MM.1S (cell line): ENCODE data around the gene SEPTIN11.

ENCODE experiments used
- DNase-seq: peaks from one replicate; pipeline ENCODE4 v3.0.0-alpha.2; 2015
- H2AFZ ChIP-seq: fragments of 300-600 bp; sonication (generic); 2 replicates; pipeline ENCODE4 v1.6.0; 2016; ENCODE audit warnings: antibody characterized with exemption, low read length
- H3F3A ChIP-seq: fragments of 300-600 bp; sonication (generic); 2 replicates; pipeline ENCODE4 v1.6.1; 2016; ENCODE audit warnings: mild to moderate bottlenecking, antibody characterized with exemption, low read length, moderate library complexity, mixed read lengths; ENCODE audit not compliant: insufficient read depth
- H3K27ac ChIP-seq: fragments of 300-600 bp; sonication (generic); 2 replicates; pipeline ENCODE4 v1.5.1; 2016; ENCODE audit warnings: mild to moderate bottlenecking, low read length
- H3K27me3 ChIP-seq: fragments of 300-600 bp; sonication (generic); replicated peaks from 2 replicates; pipeline ENCODE4 v1.6.0; 2016; ENCODE audit warnings: low read length; ENCODE audit not compliant: insufficient read depth
- H3K36me3 ChIP-seq: fragments of 300-600 bp; sonication (generic); replicated peaks from 2 replicates; pipeline ENCODE4 v1.6.1; 2016; ENCODE audit warnings: mild to moderate bottlenecking, low read length, mixed read lengths; ENCODE audit not compliant: insufficient read depth
- H3K4me1 ChIP-seq: fragments of 300-600 bp; sonication (generic); 2 replicates; pipeline ENCODE4 v1.6.1; 2016; ENCODE audit warnings: low read length, mixed read lengths
- H3K4me2 ChIP-seq: fragments of 300-600 bp; sonication (generic); 2 replicates; pipeline ENCODE4 v1.6.0; 2016; ENCODE audit warnings: low read depth, low read length
- H3K4me3 ChIP-seq: fragments of 300-600 bp; sonication (generic); 2 replicates; pipeline ENCODE4 v1.5.1; 2016; ENCODE audit warnings: low read length, mixed read lengths
- H3K79me2 ChIP-seq: fragments of 300-600 bp; sonication (generic); 2 replicates; pipeline ENCODE4 v1.6.1; 2016; ENCODE audit warnings: mixed run types, low read length, mixed read lengths
- H3K9ac ChIP-seq: fragments of 300-600 bp; sonication (generic); 2 replicates; pipeline ENCODE4 v1.6.1; 2016; ENCODE audit warnings: low read length, mixed read lengths
- H3K9me2 ChIP-seq: fragments of 300-600 bp; sonication (generic); replicated peaks from 2 replicates; pipeline ENCODE4 v1.6.1; 2016; ENCODE audit warnings: mild to moderate bottlenecking, low read length, mixed read lengths; ENCODE audit not compliant: insufficient read depth
- H3K9me3 ChIP-seq: fragments of 300-600 bp; sonication (generic); replicated peaks from 2 replicates; pipeline ENCODE4 v1.6.1; 2016; ENCODE audit warnings: mild to moderate bottlenecking, low read length, mixed read lengths; ENCODE audit not compliant: insufficient read depth
- H4K20me1 ChIP-seq: fragments of 300-600 bp; sonication (generic); 2 replicates; pipeline ENCODE4 v1.6.1; 2016; ENCODE audit warnings: mild to moderate bottlenecking, low read length, moderate library complexity, mixed read lengths; ENCODE audit not compliant: insufficient read depth
- EZH2 ChIP-seq: fragments of 300-600 bp; sonication (generic); optimal IDR thresholded peaks from 2 replicates; pipeline ENCODE3; 2017; ENCODE audit warnings: low read depth, mild to moderate bottlenecking, antibody characterized with exemption, low read length, mixed read lengths
- EZH2phosphoT487 ChIP-seq: fragments of 300-600 bp; sonication (generic); IDR thresholded peaks from 2 replicates; pipeline ENCODE4 v1.6.1; 2018; ENCODE audit warnings: antibody characterized with exemption, low read length
- TF ChIP-seq, protein P1 (sequence below): fragments of 300-600 bp; sonication (generic); IDR thresholded peaks from 2 replicates; pipeline ENCODE4 v1.5.1; 2016; ENCODE audit warnings: antibody characterized with exemption, low read length, mixed read lengths

The SEPTIN11 gene

DNA sequence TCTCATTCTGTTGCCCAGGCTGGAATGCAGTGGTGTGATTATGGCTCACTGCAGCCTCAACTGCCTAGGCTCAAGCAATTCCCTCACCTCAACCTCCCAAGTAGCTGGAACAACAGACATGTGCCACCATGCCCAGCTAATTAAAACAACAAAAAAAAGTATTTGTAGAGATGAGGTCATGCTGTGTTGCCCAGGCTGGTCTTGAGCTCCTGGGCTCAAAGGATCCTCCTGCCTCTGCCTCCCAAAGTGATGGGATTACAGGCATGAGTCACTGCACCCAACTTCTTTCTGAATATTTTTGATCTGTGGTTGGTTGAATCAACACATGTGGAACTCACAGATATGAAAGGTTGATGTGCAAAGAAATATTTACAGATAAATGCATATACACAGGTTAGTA, 18.5 kb upstream of the SEPTIN11 start:
- H3K4me2 ChIP-seq, result no peak overlapping the region

DNA sequence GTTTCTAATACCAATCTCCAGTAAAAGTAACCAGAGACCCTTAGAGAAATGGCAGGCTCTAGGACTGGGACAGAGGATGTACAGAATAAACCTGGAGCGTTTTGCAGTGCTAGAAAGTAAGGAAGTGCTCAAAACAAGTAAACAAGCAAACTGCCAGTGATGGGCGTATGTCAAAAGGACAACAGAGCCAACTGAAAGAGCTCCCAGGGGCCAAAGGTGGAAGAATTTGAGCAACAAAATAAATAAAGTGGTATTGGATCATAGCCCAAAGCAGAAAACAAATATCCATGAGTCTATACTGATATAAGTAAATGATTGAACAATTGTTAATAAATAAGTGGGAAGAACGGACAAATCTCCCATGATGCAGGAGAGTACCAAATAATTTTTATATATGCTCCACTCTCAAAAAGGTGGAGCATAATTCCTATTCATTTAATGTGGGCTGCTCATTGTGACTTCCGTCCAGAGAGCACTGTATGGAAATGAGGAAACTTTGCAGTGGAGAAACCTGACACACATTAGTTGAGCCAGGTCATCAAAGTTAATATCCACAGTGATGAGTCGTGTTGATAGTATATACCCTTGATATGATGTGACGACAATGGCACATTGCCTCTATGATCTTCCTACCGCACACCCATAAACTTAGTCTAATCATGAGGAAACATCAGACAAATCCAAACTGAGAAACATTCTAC, 17.8 kb upstream of the SEPTIN11 start:
- Histone ChIP-seq H4K20me1 (no peaks in the 10 kb centered on the region), H3K36me3 (no peaks in the 10 kb centered on the region), H3K27me3 (no peaks in the 10 kb centered on the region), H3F3A (no peaks in the 10 kb centered on the region), H3K79me2 (no peaks in the 10 kb centered on the region), H2AFZ (no peak overlapping the region), H3K4me1 (no peaks in the 10 kb centered on the region), H3K9ac (no peak overlapping the region), H3K9me3 (no peaks in the 10 kb centered on the region), H3K9me2 (no peaks in the 10 kb centered on the region), H3K4me2 (no peak overlapping the region), H3K27ac (no peak overlapping the region), H3K4me3 (no peak overlapping the region)
- DNase-seq, result no peak
- TF ChIP-seq, protein P1, sequence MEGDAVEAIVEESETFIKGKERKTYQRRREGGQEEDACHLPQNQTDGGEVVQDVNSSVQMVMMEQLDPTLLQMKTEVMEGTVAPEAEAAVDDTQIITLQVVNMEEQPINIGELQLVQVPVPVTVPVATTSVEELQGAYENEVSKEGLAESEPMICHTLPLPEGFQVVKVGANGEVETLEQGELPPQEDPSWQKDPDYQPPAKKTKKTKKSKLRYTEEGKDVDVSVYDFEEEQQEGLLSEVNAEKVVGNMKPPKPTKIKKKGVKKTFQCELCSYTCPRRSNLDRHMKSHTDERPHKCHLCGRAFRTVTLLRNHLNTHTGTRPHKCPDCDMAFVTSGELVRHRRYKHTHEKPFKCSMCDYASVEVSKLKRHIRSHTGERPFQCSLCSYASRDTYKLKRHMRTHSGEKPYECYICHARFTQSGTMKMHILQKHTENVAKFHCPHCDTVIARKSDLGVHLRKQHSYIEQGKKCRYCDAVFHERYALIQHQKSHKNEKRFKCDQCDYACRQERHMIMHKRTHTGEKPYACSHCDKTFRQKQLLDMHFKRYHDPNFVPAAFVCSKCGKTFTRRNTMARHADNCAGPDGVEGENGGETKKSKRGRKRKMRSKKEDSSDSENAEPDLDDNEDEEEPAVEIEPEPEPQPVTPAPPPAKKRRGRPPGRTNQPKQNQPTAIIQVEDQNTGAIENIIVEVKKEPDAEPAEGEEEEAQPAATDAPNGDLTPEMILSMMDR, result no peak
- TF ChIP-seq EZH2phosphoT487 (no peak), EZH2 (no peak)

More for the DNA sequence above, 18.5 kb upstream of the SEPTIN11 start:
- TF ChIP-seq, protein P1, result no peak
- no peak for TF ChIP-seq EZH2
- TF ChIP-seq EZH2phosphoT487, result no peak
- Histone ChIP-seq H3K4me1 (no peaks in the 10 kb centered on the region), H3K4me3 (no peak overlapping the region), H3K27me3 (no peaks in the 10 kb centered on the region), H3K9me3 (no peaks in the 10 kb centered on the region), H3K36me3 (no peaks in the 10 kb centered on the region), H4K20me1 (no peaks in the 10 kb centered on the region), H3K27ac (no peak overlapping the region), H3K9me2 (no peaks in the 10 kb centered on the region), H2AFZ (no peak overlapping the region), H3K79me2 (no peaks in the 10 kb centered on the region), H3K9ac (no peak overlapping the region), H3F3A (no peaks in the 10 kb centered on the region)
- no peak for DNase-seq

DNA sequence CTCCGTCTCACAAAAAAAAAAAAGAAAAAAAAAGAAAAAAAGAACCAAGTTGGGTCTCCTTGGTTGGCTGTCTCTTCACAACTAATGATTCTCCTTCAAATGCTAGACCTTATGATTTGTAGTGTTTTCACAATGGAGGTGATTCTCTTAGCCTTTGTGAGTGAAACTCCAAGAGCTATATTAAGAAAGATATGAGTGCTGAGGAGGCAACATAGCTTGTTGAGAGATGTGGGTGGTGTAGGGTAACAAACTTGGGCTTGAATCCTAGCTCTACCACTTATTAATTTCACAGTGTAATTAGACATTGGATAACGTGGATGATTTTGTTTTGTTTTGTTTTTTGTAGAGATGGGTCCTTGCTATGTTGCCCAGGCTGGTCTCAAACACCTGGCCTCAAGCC, 10.4 kb upstream of the SEPTIN11 start:
- no peaks in the 10 kb centered on the region for H3K9me3 ChIP-seq
- DNase-seq, result no peak
- H3K27me3 ChIP-seq, result no peaks in the 10 kb centered on the region
- H3K4me2 ChIP-seq, result no peak overlapping the region
- TF ChIP-seq EZH2phosphoT487 (no peak), EZH2 (no peak)
- TF ChIP-seq, protein P1, result no peak
- no peaks in the 10 kb centered on the region for H4K20me1 ChIP-seq
- no peak overlapping the region for H3K27ac ChIP-seq
- no peaks in the 10 kb centered on the region for H3K36me3 ChIP-seq
- H3K9ac ChIP-seq, result no peak overlapping the region
- H3K79me2 ChIP-seq, result no peaks in the 10 kb centered on the region
- H3K9me2 ChIP-seq, result no peaks in the 10 kb centered on the region
- no peak overlapping the region for H3K4me3 ChIP-seq
- no peaks in the 10 kb centered on the region for H3F3A ChIP-seq
- no peak overlapping the region for H2AFZ ChIP-seq
- no peaks in the 10 kb centered on the region for H3K4me1 ChIP-seq
